AG08396 (cell line): ENCODE results near the gene NRIP3.
A peak's percentile ranks its signal among the peaks of the same experiment; 100 is the strongest.

ENCODE experiments used
- DNase-seq: peaks from one replicate; pipeline ENCODE4 v3.0.0; 2012; ENCODE audit warnings: low spot score, mixed read lengths

Gene NRIP3

DNA sequence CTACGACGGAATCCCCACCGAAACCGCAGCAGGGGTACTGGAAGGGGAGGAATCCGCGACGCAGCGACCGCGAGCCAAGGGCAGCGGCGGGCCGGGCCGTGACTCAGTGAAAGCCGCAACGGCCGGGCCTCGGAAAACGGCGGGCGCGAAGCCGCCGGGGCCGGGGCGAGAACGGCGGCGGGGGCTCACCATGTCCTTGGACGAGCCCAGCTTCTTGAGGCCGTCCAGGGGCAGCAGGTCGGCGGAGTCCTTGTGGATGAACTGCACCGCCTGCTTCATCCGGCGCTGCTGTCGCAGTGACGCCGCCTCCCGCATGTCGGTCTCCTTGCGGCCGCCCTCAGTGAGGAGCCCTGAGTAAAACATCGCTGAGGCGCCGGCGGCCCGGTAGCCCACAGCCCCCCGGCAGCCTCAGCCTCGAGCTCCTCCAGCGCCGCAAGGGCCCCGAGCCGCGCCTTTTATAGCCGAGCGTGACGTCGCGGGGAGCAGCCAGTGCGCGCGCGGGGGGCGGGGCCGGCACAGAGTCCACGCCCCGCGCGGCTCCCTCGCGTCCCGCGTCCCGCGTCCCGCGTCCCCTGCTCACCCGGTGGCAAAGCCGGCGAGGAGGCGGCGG lies at the start of gene NRIP3:
Gene NRIP3 (minus strand): TSS at position 429 of the 610 bp plus-strand sequence. CDS start 66 bp downstream, at position 363.
- DNase-seq, result peak; percentile 73

DNA sequence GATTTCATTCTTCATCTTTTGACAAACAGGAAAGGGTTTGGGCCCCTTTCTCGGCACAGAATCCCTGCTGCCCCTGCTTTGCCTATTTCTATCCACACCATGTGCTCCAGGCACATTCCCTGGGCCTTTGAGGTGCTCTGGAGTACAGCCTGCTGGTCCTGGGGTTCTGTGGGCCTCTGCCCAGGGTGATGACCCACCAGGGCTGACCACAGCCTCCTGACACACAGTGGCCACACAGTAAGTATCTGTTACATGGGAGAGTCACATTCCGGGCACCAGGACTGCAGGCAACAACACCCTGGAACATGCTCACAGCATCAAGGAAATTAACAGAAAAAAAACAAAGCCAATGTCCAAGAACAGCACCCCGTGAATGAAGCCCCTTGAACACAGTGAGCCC lies 48.5 kb upstream of the NRIP3 start:
- DNase-seq, result no peak

DNA sequence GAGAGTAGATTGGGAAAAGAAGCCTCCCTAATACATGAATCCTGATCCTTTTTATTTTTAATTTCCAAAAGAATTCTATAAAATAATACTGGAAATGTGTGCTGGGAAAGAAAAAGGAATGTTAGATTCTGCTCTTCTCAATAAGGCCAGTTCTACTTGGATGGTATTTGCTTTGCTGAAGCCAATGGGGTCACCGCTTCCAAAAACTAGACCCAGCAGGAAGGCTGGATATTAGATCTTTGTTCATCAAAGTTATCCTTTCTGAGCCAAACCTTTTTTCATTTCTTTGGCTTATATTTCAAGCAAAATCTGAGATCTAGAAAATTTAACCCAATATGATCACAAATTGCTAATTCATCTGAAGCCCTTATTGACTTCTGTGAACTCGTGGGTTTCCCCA lies 46.2 kb upstream of the NRIP3 start:
- DNase-seq, result no peak

DNA sequence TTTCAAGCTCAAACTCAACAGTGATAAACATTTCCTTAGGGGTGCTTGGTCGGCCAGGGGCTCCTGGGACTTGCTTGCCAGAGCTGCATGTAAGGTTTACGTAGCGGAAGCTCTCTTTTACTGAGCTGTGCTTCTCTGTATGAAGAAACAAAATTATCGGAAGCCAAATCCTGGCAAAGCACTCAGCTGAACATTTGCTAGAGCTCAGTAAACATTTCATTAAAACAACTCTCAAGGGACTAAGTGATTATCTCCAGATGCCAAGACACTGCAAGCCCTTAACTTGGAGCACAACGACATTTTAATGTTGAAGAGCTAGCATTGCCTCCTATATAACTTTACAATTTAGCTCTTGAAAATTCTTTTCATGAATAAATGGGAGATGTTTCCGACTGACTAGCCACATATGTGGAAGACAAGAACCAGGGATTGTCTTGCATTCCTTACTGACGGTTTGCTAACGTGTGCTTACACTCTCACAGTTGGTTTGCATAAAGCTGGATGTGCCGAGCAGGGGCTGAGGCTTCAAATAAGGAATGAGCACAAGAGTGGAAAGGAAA lies 44.2 kb upstream of the NRIP3 start:
- DNase-seq, result no peak

DNA sequence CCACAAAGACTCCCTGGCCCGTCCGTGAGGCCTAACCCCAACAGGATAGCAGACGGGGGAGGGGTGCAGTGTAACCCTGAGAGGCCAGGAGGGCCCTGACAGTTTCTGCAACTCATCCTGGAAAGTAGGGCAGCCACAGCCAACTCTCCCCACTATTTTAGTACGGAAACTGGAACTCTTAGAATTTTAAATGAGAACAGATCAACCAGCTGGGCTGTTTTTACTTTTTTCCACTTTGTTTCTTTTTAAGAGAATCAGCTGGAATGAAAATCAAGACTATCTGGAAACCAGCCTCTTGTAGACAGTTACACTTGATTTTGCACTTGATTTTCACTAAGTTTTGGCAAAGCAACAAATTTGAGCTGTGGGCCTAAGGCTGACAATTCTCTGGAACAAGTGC lies 42.7 kb upstream of the NRIP3 start:
- DNase-seq, result no peak

DNA sequence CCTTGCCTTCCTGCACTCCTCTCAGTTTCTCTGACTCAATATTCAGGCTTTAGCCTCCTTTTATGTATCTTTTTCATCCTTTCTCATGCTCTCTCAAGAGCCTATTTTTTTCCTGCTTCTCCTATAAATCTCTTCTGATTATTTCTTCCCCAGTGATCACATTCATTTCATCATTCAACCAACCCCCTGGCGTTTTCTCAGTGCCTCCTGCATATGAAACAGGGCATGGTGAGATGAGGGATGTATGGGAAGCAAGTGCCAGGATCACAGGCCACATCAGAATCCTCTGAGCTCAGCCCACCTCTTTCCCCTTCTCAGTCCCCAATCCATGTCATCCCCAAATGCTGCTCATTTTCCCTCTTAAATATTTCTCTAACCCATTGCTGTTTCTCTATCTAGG lies 38.7 kb upstream of the NRIP3 start:
- DNase-seq, result no peak

DNA sequence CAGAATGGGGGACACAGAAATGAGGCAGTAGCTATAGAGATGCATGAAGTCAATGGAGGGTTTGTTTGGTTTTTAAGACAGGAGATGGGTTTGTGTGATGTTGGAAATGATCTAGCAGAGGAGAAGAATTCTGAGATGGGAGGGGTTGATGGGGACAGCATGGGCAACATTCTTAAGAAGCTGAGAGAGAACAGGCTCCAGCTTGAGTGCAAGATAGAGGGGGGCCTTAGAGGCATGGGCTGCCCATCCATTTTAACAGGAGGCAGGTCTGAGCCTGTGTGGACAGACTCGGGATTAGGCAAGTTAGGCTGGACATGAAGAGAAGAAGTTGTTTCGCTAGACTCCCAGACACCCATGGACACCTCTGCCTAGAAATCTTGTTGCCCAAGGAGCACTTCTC lies 37.9 kb upstream of the NRIP3 start:
- DNase-seq, result no peak

DNA sequence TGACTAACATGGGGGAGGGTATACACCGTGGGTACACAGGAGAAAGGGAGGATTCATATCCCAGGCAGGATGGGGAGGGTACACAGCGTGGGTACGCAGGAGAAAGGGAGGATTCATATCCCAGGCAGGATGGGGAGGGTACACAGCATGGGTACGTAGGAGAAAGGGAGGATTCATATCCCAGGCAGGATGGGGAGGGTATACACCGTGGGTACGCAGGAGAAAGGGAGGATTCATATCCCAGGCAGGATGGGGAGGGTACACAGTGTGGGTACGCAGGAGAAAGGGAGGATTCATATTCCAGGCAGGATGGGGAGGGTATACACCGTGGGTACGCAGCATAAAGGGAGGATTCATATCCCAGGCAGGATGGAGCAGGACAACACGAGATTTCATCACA lies 36.6 kb upstream of the NRIP3 start:
- DNase-seq, result no peak

DNA sequence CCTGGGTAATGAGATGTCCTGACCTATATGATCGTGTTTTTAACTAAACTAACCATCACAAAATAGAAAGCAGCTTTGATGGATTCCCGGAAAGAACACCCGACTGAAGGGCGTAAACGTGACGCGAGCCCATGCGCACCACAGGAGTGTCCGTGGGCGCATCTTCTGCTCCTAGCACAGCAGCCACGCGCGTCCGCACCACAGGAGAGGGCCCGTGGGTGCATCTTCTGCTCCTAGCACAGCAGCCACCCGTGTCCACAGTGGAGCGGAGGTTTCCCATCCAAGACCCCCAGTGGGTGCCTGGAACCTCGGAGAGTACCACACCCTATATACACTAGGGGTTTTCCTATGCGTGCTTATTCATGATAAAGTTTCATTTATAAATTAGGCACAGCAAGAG lies 36.1 kb upstream of the NRIP3 start:
- DNase-seq, result no peak

DNA sequence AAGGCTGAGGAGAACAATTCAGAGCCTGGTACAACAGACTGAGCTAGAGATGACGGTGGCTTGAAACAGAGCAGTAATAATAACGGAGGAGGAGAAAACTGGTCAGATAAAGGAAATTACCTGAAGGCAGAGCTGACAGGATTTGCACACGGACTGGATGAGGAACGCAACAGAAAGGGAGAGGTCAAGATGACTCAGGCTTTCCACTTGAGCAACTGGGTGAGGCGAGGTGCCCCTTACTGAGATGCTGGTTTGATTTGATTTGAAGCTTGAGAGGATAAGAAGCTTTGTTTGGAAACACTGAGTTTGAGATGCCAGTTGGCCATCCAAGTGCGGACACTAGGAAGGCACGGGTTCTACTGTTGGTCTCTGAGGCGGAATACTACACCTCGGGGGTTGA lies 35.4 kb upstream of the NRIP3 start:
- DNase-seq, result no peak

DNA sequence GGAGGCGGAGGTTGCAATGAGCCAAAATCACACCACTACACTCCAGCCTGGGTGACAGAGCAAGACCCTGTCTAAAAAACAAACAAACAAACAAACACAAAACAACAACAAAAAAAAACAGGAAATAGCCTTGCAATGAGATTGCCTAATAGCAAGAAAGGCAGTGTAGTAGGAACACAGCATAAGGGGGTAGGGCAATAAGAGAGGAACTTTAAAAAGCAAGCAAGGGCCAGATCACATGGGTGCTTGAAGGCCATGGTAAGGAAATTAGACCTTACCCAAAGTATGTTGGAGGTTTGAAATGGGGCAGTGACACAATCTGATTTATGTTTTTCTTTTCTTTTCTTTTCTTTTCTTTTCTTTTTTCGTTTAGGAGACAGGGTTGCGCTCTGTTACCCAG lies 34.7 kb upstream of the NRIP3 start:
- DNase-seq, result no peak

DNA sequence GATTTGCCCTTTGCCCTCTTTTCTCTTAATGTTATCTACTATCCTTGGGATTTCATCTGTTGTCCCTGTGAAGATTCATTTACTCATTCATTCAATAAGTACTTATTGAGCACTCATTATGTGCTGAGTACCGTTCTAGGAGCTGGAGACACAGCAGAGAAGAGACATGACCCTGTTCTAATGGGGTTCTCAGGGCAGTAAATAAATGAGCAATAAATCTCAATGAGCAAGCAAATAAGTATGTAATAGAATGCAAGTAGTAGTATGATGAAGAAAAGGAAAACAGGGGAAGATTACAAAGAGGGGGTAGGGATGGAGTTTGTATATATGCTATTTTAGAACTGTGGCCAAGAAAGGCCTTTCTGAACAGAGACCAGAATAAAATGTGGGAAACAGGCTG lies 34.2 kb upstream of the NRIP3 start:
- DNase-seq, result no peak

DNA sequence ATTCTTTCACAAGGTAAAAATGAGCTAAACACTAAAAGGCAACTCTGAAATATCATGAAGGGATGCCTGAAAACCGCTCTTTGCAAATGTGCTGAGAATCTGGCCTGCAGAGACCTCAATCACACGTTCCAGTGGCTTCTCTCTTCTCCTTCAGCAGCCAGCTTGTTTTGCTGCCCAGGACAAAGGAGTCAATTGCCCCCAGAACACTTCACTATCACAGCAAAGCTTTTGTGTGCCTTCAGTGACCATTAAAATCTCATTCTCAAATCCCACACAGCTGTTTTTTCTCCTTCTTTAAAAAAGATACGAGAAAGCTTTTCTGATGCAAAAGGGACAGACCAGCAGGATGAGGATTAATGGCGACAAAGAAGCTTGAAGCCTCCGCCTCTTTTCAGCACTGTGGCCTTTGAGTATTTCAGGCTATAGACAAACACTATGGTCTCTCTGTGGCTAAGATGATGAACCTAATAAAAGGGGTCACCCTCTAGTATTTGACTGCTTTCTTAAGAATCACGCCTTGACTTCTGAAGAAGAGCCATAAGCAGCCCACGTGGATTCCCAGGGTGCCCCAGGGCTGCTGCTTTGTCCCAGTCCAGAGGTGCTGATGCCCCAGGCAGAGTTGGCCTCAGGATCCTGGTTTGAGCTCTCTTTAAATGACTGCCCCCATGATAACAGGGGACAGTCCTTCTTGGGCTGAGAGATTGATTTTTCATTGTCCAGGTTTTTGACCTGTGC lies 33.4 kb upstream of the NRIP3 start:
- no peak for DNase-seq

DNA sequence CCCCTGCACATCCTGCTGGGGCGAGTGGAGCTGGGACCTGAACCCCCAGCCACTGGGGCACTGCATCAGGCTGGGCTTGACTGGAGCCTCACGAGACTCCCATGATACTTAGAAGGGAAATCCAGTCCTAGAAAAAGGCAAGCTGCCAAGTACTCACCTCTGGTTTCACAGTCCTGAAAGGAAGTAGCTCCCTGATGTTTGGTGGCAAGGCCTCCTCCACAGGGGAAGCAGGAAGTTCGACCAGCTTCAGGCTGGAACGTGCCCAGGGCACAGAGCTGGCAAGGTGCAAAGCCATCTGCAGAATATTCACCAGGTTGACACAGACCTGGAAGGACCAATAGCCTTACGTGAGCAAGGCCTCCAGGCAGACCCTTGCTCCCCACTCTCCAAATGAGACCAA lies 26.8 kb upstream of the NRIP3 start:
- DNase-seq, result no peak

DNA sequence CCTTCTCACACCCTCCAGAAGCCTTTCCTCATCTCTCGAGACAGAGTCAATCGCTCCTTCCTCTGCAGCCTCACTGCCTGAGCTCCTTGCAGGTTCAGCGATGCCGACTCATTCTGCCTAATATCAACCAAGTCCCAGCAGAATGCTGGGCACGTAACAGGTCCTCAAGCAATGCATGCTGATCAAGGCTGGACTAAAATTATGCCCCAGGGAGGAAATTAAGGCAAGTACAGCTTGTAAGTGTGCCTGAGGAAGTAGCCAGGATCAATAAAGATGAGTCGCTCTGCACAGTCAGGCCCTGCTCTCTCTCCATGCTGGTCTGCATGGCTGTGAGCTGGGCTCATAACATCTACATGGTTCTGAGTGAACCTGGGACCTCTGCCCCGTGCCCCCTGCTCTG lies 25.6 kb upstream of the NRIP3 start:
- DNase-seq, result no peak

DNA sequence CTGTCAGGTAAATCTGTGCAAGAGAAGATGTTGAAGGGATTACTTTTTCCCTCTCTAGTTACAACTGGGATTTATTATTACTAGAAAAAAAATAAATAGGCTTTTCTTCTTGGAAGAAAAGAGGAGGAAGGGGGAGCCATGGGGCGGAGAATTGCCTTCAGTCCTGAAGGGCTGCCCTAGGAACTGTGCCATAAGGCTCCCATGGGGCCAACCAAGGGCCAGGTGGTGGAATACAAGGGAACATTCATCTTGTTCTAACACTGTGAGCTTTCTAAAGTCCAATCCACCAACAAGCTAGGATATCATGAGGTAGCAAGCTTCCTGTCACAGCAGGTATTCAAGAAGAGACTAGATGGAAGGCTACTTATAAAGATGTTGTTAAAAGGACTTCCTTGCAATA lies 24.8 kb upstream of the NRIP3 start:
- DNase-seq, result no peak

DNA sequence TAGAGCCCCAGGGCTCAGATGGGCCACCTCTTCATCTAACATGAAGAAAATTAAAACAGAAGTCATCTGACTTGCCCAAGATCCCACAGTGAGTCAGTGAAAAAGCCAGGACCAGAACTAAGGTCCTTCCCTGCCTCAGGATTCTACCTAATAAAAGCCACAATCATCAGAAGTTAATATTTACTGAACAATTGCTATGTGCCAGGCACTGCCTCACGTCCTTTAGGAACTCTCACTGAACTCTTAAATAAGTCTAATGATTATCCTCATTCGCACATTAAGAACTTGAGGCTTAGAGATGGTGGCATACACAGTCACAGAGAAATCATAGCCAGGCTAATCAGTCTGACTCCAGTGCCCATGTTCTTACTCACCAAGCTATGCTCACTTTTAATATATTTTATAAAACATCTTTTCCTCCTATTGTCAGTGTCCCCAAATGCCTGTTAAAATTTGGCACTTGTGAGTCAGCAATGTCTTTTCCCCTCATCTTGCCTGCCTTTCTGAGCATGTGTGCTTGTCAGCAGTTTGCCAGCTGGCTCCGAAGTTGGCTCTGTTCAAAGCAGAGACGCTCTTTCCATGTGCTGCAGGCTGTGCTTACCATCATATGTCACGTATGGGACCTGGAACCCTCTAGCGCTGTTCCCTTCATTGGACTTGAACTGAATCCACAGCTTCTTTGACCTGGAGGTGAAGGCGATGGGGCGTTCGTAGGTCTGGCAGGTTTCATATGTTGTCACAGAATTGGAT lies 21.5 kb upstream of the NRIP3 start:
- DNase-seq, result no peak

DNA sequence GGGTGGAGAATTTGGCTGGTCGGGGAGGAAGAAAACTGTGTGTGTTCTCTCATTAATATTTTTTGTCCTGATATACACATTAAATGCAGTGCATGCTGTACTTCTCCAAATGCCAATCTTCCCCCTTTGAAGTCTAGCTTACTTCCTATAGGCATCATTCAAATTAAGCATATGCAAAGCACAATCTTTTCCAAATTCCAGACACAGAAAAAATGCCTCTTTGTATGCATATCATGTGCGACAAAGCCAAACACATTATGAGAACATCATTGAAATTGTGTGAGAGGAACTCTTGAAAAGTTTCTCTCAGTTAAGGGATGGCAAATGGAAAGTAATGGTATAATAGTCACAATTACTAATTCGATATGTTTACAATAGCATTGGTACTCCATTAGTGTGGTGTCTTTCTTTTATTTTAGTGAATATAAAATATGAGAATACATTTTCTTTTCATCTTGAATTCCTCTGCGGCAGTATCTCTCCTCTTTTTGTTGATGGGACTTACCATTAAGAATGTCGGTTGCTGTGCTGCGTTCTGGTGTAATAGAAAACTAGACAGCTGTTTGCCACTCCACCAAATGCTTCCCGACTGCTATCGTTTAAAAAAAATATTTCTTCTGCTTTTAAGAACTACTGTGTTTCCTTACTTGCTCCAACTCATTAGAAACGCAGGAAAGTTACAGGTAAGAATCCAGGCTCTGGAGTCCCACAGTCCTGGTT lies 19.3 kb upstream of the NRIP3 start:
- DNase-seq, result no peak

DNA sequence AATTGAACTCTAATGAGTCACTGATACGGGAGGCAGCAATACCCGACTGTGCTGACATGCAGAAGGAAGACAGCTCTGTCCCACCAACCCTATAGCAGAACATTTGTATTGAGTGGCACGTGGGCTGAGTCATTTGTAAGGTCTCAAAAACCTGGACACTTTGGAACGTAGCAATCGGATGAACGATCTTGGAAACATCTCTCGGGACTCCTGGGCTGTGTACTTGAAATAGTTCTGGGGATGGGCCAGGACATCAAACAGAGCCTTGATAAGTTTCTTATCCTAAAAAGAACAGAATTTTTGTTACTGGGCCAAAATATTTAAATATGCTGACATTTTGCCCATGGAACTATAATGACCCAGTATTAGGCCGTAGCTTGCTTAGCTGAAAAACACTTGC lies 17.1 kb upstream of the NRIP3 start:
- DNase-seq, result no peak

DNA sequence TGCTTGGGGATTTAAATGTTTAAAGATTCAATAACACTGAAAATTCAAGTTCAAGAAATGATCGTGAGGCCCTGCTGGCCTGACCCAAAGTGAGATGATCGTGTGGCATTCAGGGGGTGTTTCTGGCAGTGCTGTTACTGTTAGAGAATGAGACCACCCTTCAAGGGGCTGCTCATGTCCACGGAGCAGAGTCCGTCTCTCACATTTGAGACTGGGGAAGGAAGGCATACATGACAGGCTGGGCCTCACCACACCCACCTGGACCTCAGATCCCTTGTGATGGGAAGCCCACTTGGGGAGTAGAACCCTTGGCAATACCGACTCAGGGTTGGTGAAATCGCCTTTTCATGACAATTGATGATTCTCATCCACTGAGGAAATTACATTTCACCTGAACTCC lies 16.1 kb upstream of the NRIP3 start:
- no peak for DNase-seq

DNA sequence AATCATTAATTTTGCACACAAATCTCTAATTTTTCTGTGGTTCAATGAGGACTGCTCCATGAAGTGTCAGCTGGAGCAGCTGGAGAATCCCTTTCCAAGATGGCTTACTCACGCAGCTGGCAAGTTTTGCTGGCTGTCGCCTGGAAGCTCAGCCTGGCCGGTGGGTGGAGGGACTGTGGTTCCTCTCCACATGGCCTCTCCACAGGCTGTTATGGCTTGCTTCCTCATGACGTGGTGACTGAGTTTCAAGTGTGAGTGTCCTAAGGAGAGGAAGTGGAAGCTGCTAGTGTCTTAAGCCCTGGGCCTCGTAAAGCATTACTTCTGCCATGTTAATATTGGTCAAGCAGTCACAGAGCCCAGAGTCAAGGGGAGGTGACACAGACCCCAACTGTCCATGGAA lies 14.0 kb upstream of the NRIP3 start:
- peak; percentile 60 for DNase-seq

DNA sequence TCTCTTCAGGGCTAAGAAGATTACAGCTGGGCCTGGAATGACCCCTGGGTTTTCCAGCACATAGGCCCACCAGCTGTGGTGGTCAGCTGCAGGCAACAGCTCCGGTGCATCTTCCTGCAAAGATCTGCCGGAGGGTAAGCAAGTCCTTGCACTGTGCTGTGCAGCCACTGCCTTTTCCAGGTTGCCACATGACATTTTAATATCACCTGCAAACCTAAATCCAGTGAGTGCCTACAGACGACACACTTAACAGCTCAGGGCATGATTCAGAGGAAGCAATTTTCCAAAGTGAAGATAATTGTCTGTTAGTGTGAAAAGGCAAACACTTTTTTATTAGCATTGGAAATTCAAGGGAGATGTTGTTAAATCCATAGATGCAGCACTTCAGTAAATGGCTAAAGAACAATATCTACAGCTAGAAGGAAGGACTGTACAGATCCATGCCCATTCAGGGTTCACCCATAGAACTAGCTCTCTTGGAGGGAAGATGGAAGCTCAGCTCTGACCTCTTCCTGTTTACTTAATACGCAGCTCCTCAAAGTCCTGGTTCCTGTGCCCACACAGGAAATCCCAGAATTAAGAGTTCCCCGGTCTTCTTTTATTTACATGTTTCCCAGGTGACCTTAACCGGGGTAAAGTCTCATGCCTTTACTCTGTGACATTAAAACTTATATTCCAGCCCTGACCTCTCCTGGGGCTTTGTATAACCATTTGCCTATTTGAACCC lies 13.3 kb upstream of the NRIP3 start:
- no peak for DNase-seq
